Uterus (tissue), 4 donors: Measurements from ENCODE around the gene TOX2. TPM values are rescaled to one million over a fixed set of nuclear protein-coding genes. Genes with fewer than 3 reads are reported as not detected.

Source experiments
- DNase-seq, 2 donors: peaks; one replicate each; pipeline ENCODE4 v3.0.0-alpha.2; 2019 to 2020
- H3K27ac ChIP-seq, 2 donors: fragments of 200-600 bp; sonication (generic); 1 replicate in 1 of 2; 2 replicates in 1 of 2; pipeline ENCODE4 v1.5.1; 2016 to 2018
- H3K27me3 ChIP-seq, 2 donors: fragments of 200-600 bp; sonication (generic); one replicate each; pipeline ENCODE4 v1.5.1; 2018 to 2019; ENCODE audit warnings: control low read depth in 1 of 2
- H3K36me3 ChIP-seq, 2 donors: fragments of 200-600 bp; sonication (generic); one replicate each; pipeline ENCODE4 v1.5.1; 2019; ENCODE audit warnings: control low read depth in 1 of 2
- H3K4me1 ChIP-seq, 2 donors: fragments of 200-600 bp; sonication (generic); one replicate each; pipeline ENCODE4 v1.5.1; 2018 to 2019; ENCODE audit warnings: control low read depth in 1 of 2
- H3K4me3 ChIP-seq, 2 donors: fragments of 200-600 bp; sonication (generic); 1 replicate in 1 of 2; 2 replicates in 1 of 2; pipeline ENCODE4 v1.5.1; 2018 to 2019; ENCODE audit warnings: mild to moderate bottlenecking in 1 of 2
- H3K9me3 ChIP-seq, 2 donors: fragments of 200-600 bp; sonication (generic); one replicate each; pipeline ENCODE4 v1.5.1; 2019; ENCODE audit warnings: control low read depth in 1 of 2
- CTCF ChIP-seq, 4 experiments: fragments of 200-600 bp in 2 of 4; fragments of 450-650 bp in 2 of 4; sonication (generic) in 2 of 4; IDR thresholded peaks; one replicate each; pipeline ENCODE4 v1.5.1; 2016 to 2019; ENCODE audit warnings: antibody characterized with exemption in 4 of 4, mild to moderate bottlenecking in 2 of 4, moderate library complexity in 1 of 4
- POLR2A ChIP-seq, 2 donors: fragments of 450-650 bp; IDR thresholded peaks; one replicate each; pipeline ENCODE4 v1.6.1; 2016; ENCODE audit warnings: antibody characterized with exemption in 2 of 2, mild to moderate bottlenecking in 1 of 2, moderate library complexity in 1 of 2
- intact Hi-C: fragments of 100-400 bp; cut with DNase I; formaldehyde crosslinking; loops from one replicate; pipeline ENCODE4 v1.15.1; 2023; ENCODE audit warnings: low total_unique reads
- total RNA-seq, 4 donors: library from RNA; depleted of rRNA in 3 of 4; stranded (reverse); fragments of >200 nt in 3 of 4; gene quantifications; one replicate each; pipeline versions ENCODE4 v1.1.0 to v1.2.4, GENCODE V29; 2014 to 2023
- donor health status: DM: yes; HTN: yes; CAD: no.

TOX2 gene
- total RNA-seq, 4 donors from 2014 or later = 0.26 to 4.8 (median 0.28) TPM; not detected in 1

DNA sequence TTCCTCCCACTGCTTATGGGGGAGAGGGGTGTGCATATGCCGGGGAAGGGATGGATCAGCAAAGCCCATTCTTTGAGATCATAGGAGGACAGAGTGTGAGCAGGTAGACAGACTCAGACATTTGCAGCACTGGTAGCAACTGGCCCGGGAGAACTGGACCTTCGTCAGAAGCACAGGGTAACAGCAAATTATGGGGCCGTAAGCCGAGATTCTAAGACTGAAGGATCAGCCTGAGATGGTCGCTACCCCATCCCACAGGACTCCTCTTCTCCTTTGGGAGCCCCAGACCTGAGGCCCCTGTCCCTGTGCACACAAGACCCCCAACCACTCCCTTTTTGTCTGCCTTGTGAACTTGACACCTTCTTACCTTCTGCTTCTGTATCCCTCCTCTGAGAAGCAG, 106.5 kb downstream of the TOX2 start:
- no peak overlapping the region for H3K27ac ChIP-seq
- no peak for DNase-seq
- intact Hi-C loops = no loop called here
- no peaks in the 10 kb centered on the region for H3K4me1 ChIP-seq
- TF ChIP-seq CTCF (IDR thresholded peaks at IDR 0.05) (no peak), POLR2A (IDR thresholded peaks at IDR 0.05) (no peak)
- no peak overlapping the region for H3K4me3 ChIP-seq
- no peaks in the 10 kb centered on the region for H3K36me3 ChIP-seq
- H3K27me3 ChIP-seq = no peaks in the 10 kb centered on the region
- H3K9me3 ChIP-seq = no peaks in the 10 kb centered on the region

DNA sequence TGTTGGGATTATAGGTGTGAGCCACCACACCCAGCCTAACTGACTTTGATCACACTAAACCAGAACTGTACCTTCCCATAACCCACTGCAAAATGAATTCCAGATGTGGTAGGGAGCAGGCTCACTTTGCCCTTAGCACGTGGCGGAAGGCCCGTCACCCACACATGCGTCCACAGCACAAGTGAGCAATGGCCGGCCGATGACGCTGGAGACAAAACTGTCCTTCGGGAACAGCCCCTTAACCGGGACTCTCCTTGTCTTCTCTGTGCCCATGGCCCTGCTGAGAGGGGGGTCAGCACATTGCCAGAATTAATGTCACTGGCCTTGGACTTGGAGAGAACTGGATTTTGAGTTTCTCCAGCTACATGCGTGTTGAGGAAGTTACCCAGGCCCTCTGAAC, 107.2 kb downstream of the TOX2 start:
- DNase-seq = no peak
- H3K9me3 ChIP-seq = no peaks in the 10 kb centered on the region
- no peaks in the 10 kb centered on the region for H3K27me3 ChIP-seq
- H3K36me3 ChIP-seq = no peaks in the 10 kb centered on the region
- no peak overlapping the region for H3K27ac ChIP-seq
- TF ChIP-seq POLR2A (IDR thresholded peaks at IDR 0.05) = no peak
- no peak for TF ChIP-seq CTCF (IDR thresholded peaks at IDR 0.05)
- H3K4me3 ChIP-seq = no peak overlapping the region
- no peaks in the 10 kb centered on the region for H3K4me1 ChIP-seq
- intact Hi-C loops = no loop called here

DNA sequence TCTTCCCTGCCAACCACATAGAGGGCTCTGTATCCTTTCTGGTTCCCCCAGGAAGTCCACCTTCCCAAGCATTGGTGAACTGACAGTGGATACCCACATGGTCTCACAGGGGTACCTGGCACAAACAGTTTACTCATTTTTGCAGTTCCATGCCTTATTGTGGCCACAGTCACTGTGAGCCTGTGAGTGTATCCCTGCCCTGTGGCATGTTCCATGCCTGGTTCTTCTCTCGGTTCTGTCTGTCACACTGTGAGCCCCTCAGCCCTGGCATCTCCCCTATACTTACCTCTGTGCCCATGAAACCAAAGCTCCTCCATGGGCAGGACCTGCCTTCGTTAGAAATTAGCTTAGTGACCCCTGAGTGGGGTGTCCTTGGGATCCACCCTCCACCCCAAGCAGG, 107.8 kb downstream of the TOX2 start:
- Histone ChIP-seq H3K36me3 (no peaks in the 10 kb centered on the region), H3K4me1 (no peaks in the 10 kb centered on the region), H3K27ac (no peak overlapping the region), H3K4me3 (no peak overlapping the region), H3K27me3 (no peaks in the 10 kb centered on the region), H3K9me3 (no peaks in the 10 kb centered on the region)
- DNase-seq = no peak
- intact Hi-C loops = no loop called here
- TF ChIP-seq CTCF (IDR thresholded peaks at IDR 0.05) = no peak
- TF ChIP-seq POLR2A (IDR thresholded peaks at IDR 0.05) = no peak

DNA sequence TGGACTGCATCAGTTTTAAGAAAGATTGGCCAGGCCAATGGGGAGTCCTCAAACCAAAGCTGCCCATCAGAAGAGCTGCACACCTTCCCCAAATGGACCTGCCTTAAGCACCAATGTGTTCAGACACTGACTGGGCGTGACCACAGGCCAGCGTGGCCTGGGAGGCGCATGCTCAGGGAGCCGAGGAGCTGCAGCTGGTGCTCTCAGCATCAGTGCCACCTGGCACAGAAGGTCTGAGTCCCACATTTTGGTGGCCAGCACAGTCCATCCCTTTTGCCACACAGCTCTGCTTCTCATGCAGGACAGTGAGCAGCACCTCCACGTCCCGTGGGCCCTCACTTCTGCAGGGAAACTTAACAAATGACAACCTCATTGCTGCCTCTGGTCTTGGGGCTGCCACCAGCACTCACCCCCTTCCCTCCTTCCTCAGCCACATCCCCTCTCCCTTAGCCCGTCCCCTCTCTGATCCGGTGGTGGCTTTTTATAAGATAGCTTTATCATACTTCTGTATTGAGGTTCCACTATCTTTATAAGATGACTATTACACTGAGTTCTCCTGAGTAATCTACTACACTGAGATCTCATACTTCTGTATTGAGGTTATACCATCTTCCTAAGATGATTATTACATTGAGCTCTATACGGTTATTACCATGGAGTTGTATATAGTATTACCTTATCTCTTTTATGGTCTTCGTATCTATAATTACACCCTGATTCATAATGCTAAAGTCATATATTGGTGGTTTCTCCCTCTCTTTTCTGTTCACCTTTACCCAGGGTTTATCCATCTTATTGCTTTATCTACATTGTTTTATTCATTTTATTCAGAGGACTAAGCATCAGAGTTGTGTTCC, 109.1 kb downstream of the TOX2 start:
- H3K36me3 ChIP-seq = no peaks in the 10 kb centered on the region
- no peaks in the 10 kb centered on the region for H3K27me3 ChIP-seq
- no peaks in the 10 kb centered on the region for H3K9me3 ChIP-seq
- H3K27ac ChIP-seq = no peak overlapping the region
- DNase-seq = no peak
- intact Hi-C loops = no loop called here
- H3K4me1 ChIP-seq = no peaks in the 10 kb centered on the region
- H3K4me3 ChIP-seq = no peak overlapping the region
- TF ChIP-seq CTCF (IDR thresholded peaks at IDR 0.05) = no peak
- no peak for TF ChIP-seq POLR2A (IDR thresholded peaks at IDR 0.05)

DNA sequence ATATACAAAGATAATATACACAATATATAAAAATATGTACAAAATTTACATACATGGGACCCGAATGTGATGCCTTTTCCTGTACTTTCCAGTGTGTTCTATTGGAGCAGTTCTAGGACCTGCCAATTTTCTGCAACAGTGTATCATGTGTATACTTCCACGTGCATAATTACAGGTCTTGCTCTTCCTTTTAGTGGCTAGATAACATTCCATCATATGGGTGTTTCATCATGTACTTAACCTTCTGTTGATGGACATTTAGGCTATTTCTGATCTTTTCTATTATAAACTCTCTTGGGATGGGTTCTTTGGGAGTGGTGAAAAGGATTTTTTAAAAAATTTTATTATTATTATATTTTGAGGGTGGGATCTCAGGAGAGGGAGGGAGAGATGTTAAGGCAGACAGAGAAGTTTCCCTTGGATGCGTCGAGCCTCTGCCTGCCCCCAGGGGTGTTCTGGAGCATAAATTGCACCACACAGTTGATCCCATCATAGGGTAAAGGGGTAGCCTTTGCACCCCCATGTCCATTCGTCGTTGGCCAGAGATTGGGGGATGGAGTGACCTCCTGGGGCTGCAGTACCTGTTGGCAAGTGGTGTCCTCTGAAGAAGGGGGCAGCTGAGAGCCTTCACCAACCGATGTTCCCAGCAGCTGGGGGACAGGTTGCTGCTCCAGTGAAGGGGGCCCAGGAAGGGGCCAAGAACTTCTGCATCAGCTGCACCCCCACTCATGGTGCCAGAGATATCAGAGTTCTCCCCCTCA, 110.3 kb downstream of the TOX2 start:
- intact Hi-C loops = no loop called here
- no peaks in the 10 kb centered on the region for H3K9me3 ChIP-seq
- no peak overlapping the region for H3K27ac ChIP-seq
- no peak for DNase-seq
- no peaks in the 10 kb centered on the region for H3K27me3 ChIP-seq
- H3K36me3 ChIP-seq = no peaks in the 10 kb centered on the region
- H3K4me3 ChIP-seq = no peak overlapping the region
- TF ChIP-seq POLR2A (IDR thresholded peaks at IDR 0.05) (no peak), CTCF (IDR thresholded peaks at IDR 0.05) (no peak)
- no peaks in the 10 kb centered on the region for H3K4me1 ChIP-seq
